K562 (cell line): Measurements from ENCODE around the gene SH3RF1. TPM values are rescaled to one million over a fixed set of nuclear protein-coding genes. Genes with fewer than 3 reads are reported as not detected.

Experiments
- ATAC-seq: fragments of 200-7000 bp; cut with Tn5 transposase; 3 replicates; pipeline ENCODE4 v1.9.1; 2020; ENCODE audit warnings: moderate library complexity
- BruUV-seq: library from RNA; stranded (reverse); fragments of 400-500 nt; replicated peaks from 2 replicates; lab custom pipeline; 2021; lab: Mats Ljungman, UMichigan
- CTCF ChIA-PET: fragments of 300-600 bp; formaldehyde crosslinking; extraction: SDS; loops from one replicate; lab custom pipeline; 2021; ENCODE audit warnings: low intra/inter-chr PET ratio; lab: Yijun Ruan, JAX
- POLR2A ChIA-PET: fragments of 300-600, 350-650 bp; sonication (Branson Sonifier 250); formaldehyde crosslinking; extraction: SDS; loops from one replicate; lab custom pipeline; 2021; ENCODE audit warnings: antibody characterized with exemption, inconsistent platforms; lab: Yijun Ruan, JAX
- DNase-seq, 4 experiments: peaks; one replicate each; pipeline versions ENCODE4 v3.0.0 to v3.0.0-alpha.2; 2011 to 2018; ENCODE audit warnings: low spot score in 3 of 4, mixed read lengths in 3 of 4; ENCODE audit errors: extremely low read depth in 1 of 4
- FAIRE-seq: peaks from 2 replicates; lab custom pipeline; 2011; peaks lifted over from hg19 to GRCh38; lab: Jason Lieb, UNC
- H2AFZ ChIP-seq: 2 replicates; pipeline ENCODE4 v1.6.0; 2011; ENCODE audit warnings: low read depth, low read length, control low read depth, inconsistent platforms
- H3K27ac ChIP-seq: fragments of 200-600 bp; 3 replicates; pipeline ENCODE4 v1.8.0; 2011; ENCODE audit warnings: low read depth, mild to moderate bottlenecking, control low read depth, inconsistent platforms, low read length, moderate library complexity, mixed read lengths; ENCODE audit errors: extremely low read depth
- H3K27me3 ChIP-seq, 2 experiments: fragments of 300-600 bp in 1 of 2; 2 replicates in 1 of 2; 3 replicates in 1 of 2; pipeline versions ENCODE4 v1.6.0 to v1.8.0; 2011; ENCODE audit warnings: inconsistent platforms in 2 of 2, low read length in 2 of 2, mild to moderate bottlenecking in 1 of 2, mixed read lengths in 1 of 2, moderate library complexity in 1 of 2; ENCODE audit not compliant: control insufficient read depth in 2 of 2, insufficient read depth in 2 of 2
- H3K36me3 ChIP-seq: fragments of 300-600 bp; 3 replicates; pipeline ENCODE4 v1.8.0; 2011; ENCODE audit warnings: mild to moderate bottlenecking, low read length, inconsistent platforms; ENCODE audit not compliant: control insufficient read depth, insufficient read depth
- H3K4me1 ChIP-seq, 2 experiments: fragments of 200-600 bp in 1 of 2; replicated peaks in 1 of 2; 2 replicates in 1 of 2; 3 replicates in 1 of 2; pipeline versions ENCODE4 v1.5.1 to v1.8.0; 2011; ENCODE audit warnings: inconsistent platforms in 2 of 2, low read length in 2 of 2, mild to moderate bottlenecking in 1 of 2, mixed read lengths in 1 of 2, moderate library complexity in 1 of 2; ENCODE audit not compliant: control insufficient read depth in 2 of 2, insufficient read depth in 2 of 2
- H3K4me2 ChIP-seq: 2 replicates; pipeline ENCODE4 v1.6.1; 2011; ENCODE audit warnings: low read length, control low read depth, inconsistent platforms, mixed read lengths; ENCODE audit not compliant: insufficient read depth
- H3K4me3 ChIP-seq: fragments of 200-600 bp; sonication (generic), shearing (Covaris generic); 2 replicates; pipeline ENCODE4 v1.5.1; 2016; ENCODE audit warnings: control low read depth, inconsistent platforms
- H3K79me2 ChIP-seq: fragments of 200-600 bp; 3 replicates; pipeline ENCODE4 v1.8.0; 2011; ENCODE audit warnings: low read length, inconsistent platforms; ENCODE audit not compliant: control insufficient read depth, insufficient read depth
- H3K9ac ChIP-seq, 2 experiments: 2 replicates each; pipeline versions ENCODE4 v1.6.0 to v1.6.1; 2011; ENCODE audit warnings: low read depth in 2 of 2, low read length in 2 of 2, control low read depth in 1 of 2, inconsistent platforms in 1 of 2, mild to moderate bottlenecking in 1 of 2, mixed read lengths in 1 of 2; ENCODE audit not compliant: insufficient read depth in 1 of 2
- H3K9me1 ChIP-seq: one replicate; pipeline ENCODE4 v1.6.0; 2011; ENCODE audit warnings: inconsistent platforms, mild to moderate bottlenecking, low read length, moderate library complexity; ENCODE audit not compliant: control insufficient read depth, insufficient read depth
- H3K9me3 ChIP-seq: replicated peaks from 2 replicates; pipeline ENCODE4 v1.5.1; 2011; ENCODE audit warnings: low read depth, low read length, inconsistent platforms; ENCODE audit not compliant: control insufficient read depth, insufficient read depth
- H4K20me1 ChIP-seq: replicated peaks from 2 replicates; pipeline ENCODE4 v1.6.1; 2011; ENCODE audit warnings: low read length, inconsistent platforms, mixed read lengths; ENCODE audit not compliant: control insufficient read depth, insufficient read depth
- DMBX1 ChIP-seq: fragments of 250-450 bp; sonication (Bioruptor Pico); IDR thresholded peaks from 2 replicates; pipeline ENCODE4 v1.8.0; 2022; ENCODE audit warnings: inconsistent platforms, mild to moderate bottlenecking, moderate library complexity, borderline replicate concordance
- GABPA ChIP-seq: fragments of 200-800 bp; sonication (Bioruptor generic); conservative IDR thresholded peaks from 2 replicates; pipeline ENCODE4 v1.6.1; 2016; ENCODE audit warnings: low read depth, missing genetic modification characterization, missing compliant biosample characterization
- HSF4 ChIP-seq: fragments of 250-450 bp; sonication (Bioruptor Pico); IDR thresholded peaks from 2 replicates; pipeline ENCODE4 v2.1.2; 2022; ENCODE audit warnings: mild to moderate bottlenecking, moderate library complexity, borderline replicate concordance
- MAFG ChIP-seq: fragments of 450-650 bp; conservative IDR thresholded peaks from 2 replicates; pipeline ENCODE4 v1.6.1; 2016; ENCODE audit warnings: missing genetic modification characterization, missing compliant biosample characterization
- MCM7 ChIP-seq, 2 experiments: fragments of 450-650 bp; IDR thresholded peaks; 2 replicates each; pipeline ENCODE4 v1.6.1; 2016 to 2018
- NFIX ChIP-seq: fragments of 250-450 bp; sonication (Bioruptor Pico); IDR thresholded peaks from 2 replicates; pipeline ENCODE4 v1.4.0; 2020; ENCODE audit warnings: low read depth, mild to moderate bottlenecking, moderate library complexity
- ZKSCAN1 ChIP-seq: fragments of 150-350 bp; IDR thresholded peaks from 2 replicates; pipeline ENCODE4 v1.6.1; 2016; ENCODE audit warnings: low read depth, low read length
- ZNF24 ChIP-seq: fragments of 450-650 bp; IDR thresholded peaks from 2 replicates; pipeline ENCODE4 v1.6.1; 2016
- ZNF253 ChIP-seq: fragments of 250-450 bp; sonication (Bioruptor Pico); conservative IDR thresholded peaks from 2 replicates; pipeline ENCODE4 v1.6.1; 2021; ENCODE audit warnings: mild to moderate bottlenecking
- ZNF561 ChIP-seq: fragments of 450-650 bp; formaldehyde crosslinking; conservative IDR thresholded peaks from 2 replicates; pipeline ENCODE4 v1.4.0; 2020; ENCODE audit warnings: mild to moderate bottlenecking, moderate library complexity
- ZNF830 ChIP-seq: fragments of 250-450 bp; sonication (Bioruptor Pico); IDR thresholded peaks from 2 replicates; pipeline ENCODE4 v1.5.0; 2021; ENCODE audit warnings: mild to moderate bottlenecking
- WGBS: fragments of 100-300 bp; shearing (Covaris generic); methylation state at CpG from one replicate; pipeline ENCODE4 v1.1.6; 2016; ENCODE audit warnings: low coverage, mixed read lengths; ENCODE audit not compliant: insufficient coverage; ENCODE audit errors: missing lambda C conversion rate; 5-methylcytosine and 5-hydroxymethylcytosine counted together
- in situ Hi-C: fragments of 300-500 bp; cut with MboI; formaldehyde crosslinking; loops from 4 replicates; pipeline ENCODE4 v1.15.0; 2018; ENCODE audit warnings: inconsistent platforms, mixed read lengths
- intact Hi-C: fragments of 100-400 bp; cut with micrococcal nuclease; formaldehyde crosslinking; loops from 2 replicates; pipeline ENCODE4 v1.14.2; 2022
- polyA plus RNA-seq, 8 experiments: library from polyadenylated mRNA; depleted of rRNA in 4 of 8; stranded (reverse) in 5 of 8; unstranded in 3 of 8; fragments of >200 nt; fragmentation: Nextera tagmentation in 2 of 8; fragmentation: Illumina TruSeq in 1 of 8; extraction: Ambion mirVana in 2 of 8; extraction: Trizol in 1 of 8; gene quantifications; 2 replicates each; pipeline versions ENCODE4 v1.2.1 to v1.2.3, GENCODE V29; 2011 to 2014; ENCODE audit warnings: inconsistent platforms in 1 of 8, missing spikeins in 1 of 8
- total RNA-seq, 7 experiments: library from RNA; depleted of rRNA in 6 of 7; stranded (reverse); fragments of >200 nt in 6 of 7; fragmentation: Illumina TruSeq in 2 of 7; extraction: Trizol in 2 of 7; gene quantifications; 2 replicates each; pipeline versions ENCODE4 v1.2.1 to v1.2.3, GENCODE V29; 2011 to 2021; ENCODE audit warnings: low replicate concordance in 1 of 7
- TF ChIP-seq, protein P1 (sequence below): IDR thresholded peaks from 2 replicates; pipeline ENCODE4 v1.6.1; 2011; ENCODE audit not compliant: insufficient read length; ENCODE audit errors: extremely low read depth
- TF ChIP-seq, protein P2 (sequence below), 2 experiments: fragments of 450-650 bp in 1 of 2; IDR thresholded peaks; 2 replicates each; pipeline ENCODE4 v1.6.1; 2011 to 2017; ENCODE audit warnings: low read depth in 2 of 2, antibody characterized with exemption in 1 of 2, borderline replicate concordance in 1 of 2, low read length in 1 of 2, mild to moderate bottlenecking in 1 of 2, mixed read lengths in 1 of 2; ENCODE audit not compliant: control insufficient read depth in 1 of 2
- TF ChIP-seq, protein P3 (sequence below): fragments of 250-450 bp; sonication (Bioruptor Pico); IDR thresholded peaks from 2 replicates; pipeline ENCODE4 v1.8.0; 2021; ENCODE audit warnings: moderate library complexity, mild to moderate bottlenecking, inconsistent platforms

SH3RF1 gene
- total and polyA plus RNA-seq, 9 of the 15 experiments (the other 6 are each of a cell fraction or from before 2014, with no cell fraction given), result 0.04 to 0.16 (median 0.11) TPM; not detected in 6

DNA sequence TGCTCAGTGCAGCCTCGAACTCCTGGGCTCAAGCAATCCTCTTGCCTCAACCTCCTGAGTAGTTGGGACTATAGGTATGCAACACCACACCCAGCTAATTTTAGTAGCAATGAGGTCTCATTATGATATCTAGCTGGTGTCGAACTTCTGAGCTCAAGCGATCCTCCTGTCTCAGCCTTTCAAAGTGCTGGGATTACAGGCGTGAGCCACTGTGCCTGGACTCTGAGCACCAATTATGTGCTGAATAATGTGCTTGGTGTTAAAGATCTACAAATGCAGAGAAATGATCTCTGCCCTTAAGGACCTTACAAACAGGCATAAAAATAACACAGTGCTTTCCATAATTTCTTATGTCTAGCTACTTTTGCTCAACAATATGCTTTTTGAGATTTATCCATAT, 131.7 kb downstream of the SH3RF1 start:
- no peak for DNase-seq
- FAIRE-seq, result no peak
- POLR2A ChIA-PET, result interaction anchor here (0.7 kb wide), 1 partner anchor 31 kb away, joined by 3 read pairs; no protein-coding TSS in a partner anchor
- Histone ChIP-seq H3K4me3 (no peak overlapping the region), H3K9ac (no peak overlapping the region), H3K36me3 (no peaks in the 10 kb centered on the region), H3K79me2 (no peaks in the 10 kb centered on the region), H2AFZ (no peak overlapping the region), H4K20me1 (no peaks in the 10 kb centered on the region), H3K27ac (no peak overlapping the region), H3K27me3 (no peaks in the 10 kb centered on the region; a peak in 1 of 5 replicates), H3K9me1 (no peaks in the 10 kb centered on the region), H3K9me3 (no peaks in the 10 kb centered on the region), H3K4me1 (no peaks in the 10 kb centered on the region), H3K4me2 (no peak overlapping the region)
- CTCF ChIA-PET, result no interaction called here
- ATAC-seq, result no peak
- intact Hi-C loops, result no loop called here
- in situ Hi-C loops, result no loop called here
- BruUV-seq, result no TSS peak
- TF ChIP-seq MCM7 (IDR thresholded peaks at IDR 0.05), result no peak
- WGBS, result 0% methylated on average over 4 of the region's 4 CpGs

DNA sequence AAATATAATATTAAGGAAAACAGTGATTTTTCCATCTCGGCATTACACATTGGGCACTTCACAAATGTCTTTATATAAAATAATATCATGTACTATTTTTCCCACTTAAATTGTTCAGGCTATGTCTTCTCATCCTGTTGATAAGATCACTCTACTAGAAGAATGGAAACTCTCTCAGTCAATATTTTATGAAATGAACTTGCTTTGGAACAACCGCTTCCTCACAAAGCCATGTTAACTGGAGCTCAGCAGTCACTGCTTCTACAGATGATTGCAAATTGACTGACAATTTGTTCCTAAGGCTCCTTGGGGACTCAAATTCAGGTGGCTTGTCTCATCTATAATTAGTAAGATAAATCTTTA, 133.2 kb downstream of the SH3RF1 start:
- Histone ChIP-seq H3K4me3 (no peak overlapping the region), H3K4me1 (no peaks in the 10 kb centered on the region), H4K20me1 (no peaks in the 10 kb centered on the region), H3K9me1 (no peaks in the 10 kb centered on the region), H3K27me3 (no peaks in the 10 kb centered on the region; a peak in 1 of 5 replicates), H3K9ac (no peak overlapping the region), H3K79me2 (no peaks in the 10 kb centered on the region), H3K27ac (no peak overlapping the region)
- ATAC-seq, result no peak
- 2% methylated on average over 2 of the region's 2 CpGs for WGBS
- POLR2A ChIA-PET, result no interaction called here
- DNase-seq, result no peak
- FAIRE-seq, result no peak
- TF ChIP-seq ZNF561 (CRISPR knock-in tag), result no peak
- TF ChIP-seq GABPA, result no peak
- TF ChIP-seq ZNF830 (CRISPR knock-in tag), result no peak
- TF ChIP-seq MAFG (tag), result no peak
- TF ChIP-seq DMBX1, result no peak
- TF ChIP-seq, protein P1, sequence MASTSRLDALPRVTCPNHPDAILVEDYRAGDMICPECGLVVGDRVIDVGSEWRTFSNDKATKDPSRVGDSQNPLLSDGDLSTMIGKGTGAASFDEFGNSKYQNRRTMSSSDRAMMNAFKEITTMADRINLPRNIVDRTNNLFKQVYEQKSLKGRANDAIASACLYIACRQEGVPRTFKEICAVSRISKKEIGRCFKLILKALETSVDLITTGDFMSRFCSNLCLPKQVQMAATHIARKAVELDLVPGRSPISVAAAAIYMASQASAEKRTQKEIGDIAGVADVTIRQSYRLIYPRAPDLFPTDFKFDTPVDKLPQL, result no peak
- no peak for TF ChIP-seq ZNF253 (CRISPR knock-in tag)
- TF ChIP-seq, protein P2, sequence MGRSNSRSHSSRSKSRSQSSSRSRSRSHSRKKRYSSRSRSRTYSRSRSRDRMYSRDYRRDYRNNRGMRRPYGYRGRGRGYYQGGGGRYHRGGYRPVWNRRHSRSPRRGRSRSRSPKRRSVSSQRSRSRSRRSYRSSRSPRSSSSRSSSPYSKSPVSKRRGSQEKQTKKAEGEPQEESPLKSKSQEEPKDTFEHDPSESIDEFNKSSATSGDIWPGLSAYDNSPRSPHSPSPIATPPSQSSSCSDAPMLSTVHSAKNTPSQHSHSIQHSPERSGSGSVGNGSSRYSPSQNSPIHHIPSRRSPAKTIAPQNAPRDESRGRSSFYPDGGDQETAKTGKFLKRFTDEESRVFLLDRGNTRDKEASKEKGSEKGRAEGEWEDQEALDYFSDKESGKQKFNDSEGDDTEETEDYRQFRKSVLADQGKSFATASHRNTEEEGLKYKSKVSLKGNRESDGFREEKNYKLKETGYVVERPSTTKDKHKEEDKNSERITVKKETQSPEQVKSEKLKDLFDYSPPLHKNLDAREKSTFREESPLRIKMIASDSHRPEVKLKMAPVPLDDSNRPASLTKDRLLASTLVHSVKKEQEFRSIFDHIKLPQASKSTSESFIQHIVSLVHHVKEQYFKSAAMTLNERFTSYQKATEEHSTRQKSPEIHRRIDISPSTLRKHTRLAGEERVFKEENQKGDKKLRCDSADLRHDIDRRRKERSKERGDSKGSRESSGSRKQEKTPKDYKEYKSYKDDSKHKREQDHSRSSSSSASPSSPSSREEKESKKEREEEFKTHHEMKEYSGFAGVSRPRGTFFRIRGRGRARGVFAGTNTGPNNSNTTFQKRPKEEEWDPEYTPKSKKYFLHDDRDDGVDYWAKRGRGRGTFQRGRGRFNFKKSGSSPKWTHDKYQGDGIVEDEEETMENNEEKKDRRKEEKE (IDR thresholded peaks at IDR 0.05; ENCODE audit: borderline replicate concordance in 1 of 2, control insufficient read depth in 1 of 2, low read depth in 2 of 2, low read length in 1 of 2), result no peak
- TF ChIP-seq NFIX (CRISPR knock-in tag), result no peak
- TF ChIP-seq, protein P3, sequence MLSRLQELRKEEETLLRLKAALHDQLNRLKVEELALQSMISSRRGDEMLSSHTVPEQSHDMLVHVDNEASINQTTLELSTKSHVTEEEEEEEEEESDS (CRISPR knock-in tag), result no peak
- TF ChIP-seq ZKSCAN1, result no peak
- no peak for TF ChIP-seq HSF4 (CRISPR knock-in tag)
- no peak for TF ChIP-seq ZNF24
- TF ChIP-seq, all 486 proteins: peak for 0
- intact Hi-C loops, result no loop called here
- H2AFZ ChIP-seq, result no peak overlapping the region
- in situ Hi-C loops, result no loop called here
- no peaks in the 10 kb centered on the region for H3K9me3 ChIP-seq
- no peaks in the 10 kb centered on the region for H3K36me3 ChIP-seq
- BruUV-seq, result no TSS peak
- H3K4me2 ChIP-seq, result no peak overlapping the region
- CTCF ChIA-PET, result no interaction called here
